Adrenal gland (tissue), 12 donors: Measurements from ENCODE around the gene LGALS4. TPM values are rescaled to one million over a fixed set of nuclear protein-coding genes. Genes with fewer than 3 reads are reported as not detected.

ENCODE experiments used
- DNase-seq, 7 donors: peaks; one replicate each; pipeline ENCODE4 v3.0.0-alpha.2; 2019 to 2020
- H3K27ac ChIP-seq, 5 donors: fragments of 200-600 bp; sonication (generic) in 4 of 5; 1 replicate in 3 of 5; 2 replicates in 2 of 5; pipeline versions ENCODE4 v1.5.1 to v1.8.0; 2016 to 2020; ENCODE audit warnings: mild to moderate bottlenecking in 1 of 5
- H3K27me3 ChIP-seq: fragments of 200-600 bp; 2 replicates; pipeline ENCODE4 v1.8.0; 2021
- H3K36me3 ChIP-seq, 2 donors: fragments of 200-600 bp; replicated peaks in 1 of 2; 1 replicate in 1 of 2; 2 replicates in 1 of 2; pipeline versions ENCODE4 v1.5.1 to v1.8.0; 2018 to 2022
- H3K4me1 ChIP-seq, 2 donors: fragments of 200-600 bp; replicated peaks in 1 of 2; 1 replicate in 1 of 2; 2 replicates in 1 of 2; pipeline versions ENCODE4 v1.5.1 to v1.8.0; 2018 to 2021
- H3K4me3 ChIP-seq, 4 donors: fragments of 200-600 bp; sonication (generic) in 3 of 4; one replicate each; pipeline ENCODE4 v1.5.1; 2016 to 2018
- H3K9me3 ChIP-seq, 3 donors: fragments of 200-600 bp; sonication (generic) in 1 of 3; replicated peaks in 1 of 3; 1 replicate in 2 of 3; 2 replicates in 1 of 3; pipeline versions ENCODE4 v1.5.1 to v1.8.0; 2016 to 2021
- CTCF ChIP-seq, 6 experiments: fragments of 450-650 bp in 4 of 6; fragments of 200-600 bp in 2 of 6; sonication (generic) in 1 of 6; IDR thresholded peaks; 1 replicate in 5 of 6; 2 replicates in 1 of 6; pipeline versions ENCODE4 v1.5.1 to v1.8.0; 2016 to 2021; ENCODE audit warnings: antibody characterized with exemption in 6 of 6, mild to moderate bottlenecking in 2 of 6, moderate library complexity in 1 of 6
- POLR2A ChIP-seq, 2 donors: fragments of 450-650 bp; IDR thresholded peaks; one replicate each; pipeline ENCODE4 v1.6.1; 2017; ENCODE audit warnings: antibody characterized with exemption in 2 of 2, mild to moderate bottlenecking in 2 of 2, moderate library complexity in 1 of 2
- WGBS, 4 donors: extraction: QIAGEN DNeasy Blood & Tissue Kit in 2 of 4; methylation state at CpG; one replicate each; pipeline versions ENCODE4 v1.1.5 to v1.1.7; 2013 to 2017; 5-methylcytosine and 5-hydroxymethylcytosine counted together
- intact Hi-C, 2 donors: fragments of 100-400 bp; cut with DNase I; formaldehyde crosslinking; loops; one replicate each; pipeline versions ENCODE4 v1.14.1 to v1.15.0; 2022 to 2023
- polyA plus RNA-seq, 3 donors: library from polyadenylated mRNA; stranded (reverse); fragments of 200-250 nt in 2 of 3; fragments of 350-450 nt in 1 of 3; fragmentation: Illumina TruSeq in 1 of 3; extraction: RNeasy Lipid Tissue Mini Kit (QIAGEN cat#74804) in 1 of 3; gene quantifications; one replicate each; pipeline ENCODE4 v1.2.3, GENCODE V29; 2013 to 2014
- total RNA-seq, 9 donors: library from RNA; depleted of rRNA in 4 of 9; stranded (reverse); fragments of >200 nt in 4 of 9; fragments of 120-200 nt in 1 of 9; fragmentation: NEBNext Ultra II Directional in 1 of 9; extraction: Animal tissue kit (Norgen Biotek cat#: 25700) in 1 of 9; gene quantifications; one replicate each; pipeline versions ENCODE4 v1.1.0 to v1.2.4, GENCODE V29; 2013 to 2023
- donor health status: healthy with polysubstance abuse.
- donor health status: Bipolar disorder and iron deficiency.
- donor health status: DM: yes; HTN: yes; CAD: no.
- donor health status: DM: no; HTN: no; CAD: no.
- donor health status: DM: no; HTN: no; CAD: no.
- donor health status: DM: yes; HTN: yes; CAD: no.

The LGALS4 gene
- total and polyA plus RNA-seq, 12 donors: 0.30 to 4.5 (median 1.5) TPM; not detected in 5

GRCh38 chr19:38834104-38834490 is 21.4 kb upstream of the LGALS4 start:
- Histone ChIP-seq H3K4me3 (no peak overlapping the region), H3K9me3 (no peaks in the 10 kb centered on the region), H3K4me1 (peaks cover 28 to 63% of the 10 kb centered on the region in 2 donors), H3K27ac (peak overlapping the region in 1 of 5 donors; percentile 2), H3K27me3 (no peaks in the 10 kb centered on the region), H3K36me3 (peaks cover 0 to 55% of the 10 kb centered on the region in 2 donors)
- no peak for TF ChIP-seq POLR2A (IDR thresholded peaks at IDR 0.05)
- TF ChIP-seq CTCF (IDR thresholded peaks at IDR 0.05): no peak
- DNase-seq: no peak
- intact Hi-C loops: no loop called here
- WGBS, 4 donors: 94 to 100% (median 95%) methylated on average over 4 of the region's 4 CpGs

- Histone ChIP-seq H3K27ac (peak overlapping the region in 4 of 5 donors; percentile 83 to 99 (median 94)), H3K9me3 (no peaks in the 10 kb centered on the region), H3K4me3 (no peak overlapping the region), H3K27me3 (no peaks in the 10 kb centered on the region), H3K4me1 (peaks cover 24 to 55% of the 10 kb centered on the region in 2 donors), H3K36me3 (peaks cover 0 to 55% of the 10 kb centered on the region in 2 donors)
- WGBS, 4 donors: 74 to 99% (median 86%) methylated on average over 7 of the region's 7 CpGs
- intact Hi-C loops: no loop called here
- TF ChIP-seq CTCF (IDR thresholded peaks at IDR 0.05): no peak
- DNase-seq: no peak
Observed at GRCh38 chr19:38833092-38833425, 20.3 kb upstream of the LGALS4 start.

GRCh38 chr19:38831142-38831605 is 18.4 kb upstream of the LGALS4 start:
- peak; percentile 71 to 90 (median 80) for DNase-seq
- Histone ChIP-seq H3K4me3 (peak overlapping the region; percentile 11 to 77 (median 40)), H3K36me3 (peaks cover 0 to 47% of the 10 kb centered on the region in 2 donors), H3K27ac (peak overlapping the region; percentile 66 to 99 (median 90)), H3K4me1 (peaks cover 24 to 47% of the 10 kb centered on the region in 2 donors), H3K27me3 (no peaks in the 10 kb centered on the region), H3K9me3 (no peaks in the 10 kb centered on the region)
- TF ChIP-seq POLR2A (IDR thresholded peaks at IDR 0.05) (no peak), CTCF (IDR thresholded peaks at IDR 0.05) (no peak)
- intact Hi-C loops: no loop called here
- WGBS, 4 donors: 2 to 3% (median 2%) methylated on average over 9 to 16 of the region's 16 CpGs

GRCh38 chr19:38830039-38830733 is 17.4 kb upstream of the LGALS4 start:
- TF ChIP-seq POLR2A (IDR thresholded peaks at IDR 0.05) (no peak), CTCF (IDR thresholded peaks at IDR 0.05) (no peak)
- Histone ChIP-seq H3K27ac (peak overlapping the region; percentile 76 to 99 (median 90)), H3K4me1 (peaks cover 24 to 37% of the 10 kb centered on the region in 2 donors), H3K9me3 (no peaks in the 10 kb centered on the region), H3K4me3 (peak overlapping the region in 1 of 4 donors; percentile 77), H3K27me3 (no peaks in the 10 kb centered on the region), H3K36me3 (peaks cover 0 to 37% of the 10 kb centered on the region in 2 donors)
- WGBS, 4 donors: 33 to 47% (median 38%) methylated on average over 4 of the region's 4 CpGs
- peak in 1 of 7 donors; percentile 49 for DNase-seq
- intact Hi-C loops: no loop called here
